HG03095 (cell line): ENCODE data around the gene IGF1R.

ENCODE experiments used
- ATAC-seq: cut with Tn5 transposase; IDR thresholded peaks from one replicate; pipeline ENCODE4 v1.9.1; 2021; ENCODE audit warnings: moderate library complexity; ENCODE audit not compliant: unreplicated experiment

Gene IGF1R

GRCh38 chr15:98723195-98723594, 74.9 kb downstream of the IGF1R start:
- ATAC-seq = no peak

- no peak for ATAC-seq
These were observed 75.7 kb downstream of the IGF1R start for GRCh38 chr15:98724048-98724447.

DNA sequence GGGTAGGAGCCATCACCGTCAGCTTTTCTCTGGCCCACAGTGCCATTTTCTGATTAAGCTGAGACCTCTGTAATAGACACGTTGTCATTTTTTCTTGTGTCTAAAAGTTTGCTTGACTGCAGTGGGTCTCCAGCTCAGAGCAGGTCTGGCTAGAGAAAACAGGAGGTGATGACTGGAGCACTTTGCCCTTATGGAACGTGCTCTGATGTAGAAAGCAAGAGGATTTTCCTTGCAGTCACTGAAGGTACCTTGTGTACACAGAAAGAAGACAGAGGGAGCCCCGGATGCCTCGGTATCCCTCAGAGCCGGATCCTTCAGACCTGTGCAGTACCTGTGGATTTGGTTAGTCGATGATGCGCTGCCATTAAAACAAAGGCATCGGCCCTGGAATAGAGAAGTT, 76.2 kb downstream of the IGF1R start:
- no peak for ATAC-seq

GRCh38 chr15:98725874-98726273, 77.5 kb downstream of the IGF1R start:
- no peak for ATAC-seq

GRCh38 chr15:98727115-98728040, 79.0 kb downstream of the IGF1R start:
- ATAC-seq = no peak

GRCh38 chr15:98728082-98728810, 79.9 kb downstream of the IGF1R start:
- no peak for ATAC-seq

DNA sequence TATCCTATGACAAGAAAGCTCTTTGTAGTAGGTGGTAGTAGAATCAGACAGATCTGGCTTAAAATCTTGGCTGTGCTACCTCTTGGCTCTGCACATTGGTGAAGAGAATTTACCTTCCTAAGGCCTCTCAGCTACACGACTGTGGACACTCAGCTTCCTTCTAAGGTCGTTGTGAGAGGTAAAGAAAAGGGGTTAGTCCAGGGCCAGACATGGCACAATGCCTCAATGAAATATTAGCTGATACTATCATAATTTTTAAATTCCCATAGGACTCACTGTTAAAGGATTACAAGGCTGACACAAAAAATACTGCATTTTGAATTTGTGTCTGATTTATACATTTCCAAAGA, 80.4 kb downstream of the IGF1R start:
- ATAC-seq = no peak

- ATAC-seq = no peak
These were observed 81.2 kb downstream of the IGF1R start for GRCh38 chr15:98729446-98730042.

GRCh38 chr15:98730860-98731711, 82.7 kb downstream of the IGF1R start:
- no peak for ATAC-seq

DNA sequence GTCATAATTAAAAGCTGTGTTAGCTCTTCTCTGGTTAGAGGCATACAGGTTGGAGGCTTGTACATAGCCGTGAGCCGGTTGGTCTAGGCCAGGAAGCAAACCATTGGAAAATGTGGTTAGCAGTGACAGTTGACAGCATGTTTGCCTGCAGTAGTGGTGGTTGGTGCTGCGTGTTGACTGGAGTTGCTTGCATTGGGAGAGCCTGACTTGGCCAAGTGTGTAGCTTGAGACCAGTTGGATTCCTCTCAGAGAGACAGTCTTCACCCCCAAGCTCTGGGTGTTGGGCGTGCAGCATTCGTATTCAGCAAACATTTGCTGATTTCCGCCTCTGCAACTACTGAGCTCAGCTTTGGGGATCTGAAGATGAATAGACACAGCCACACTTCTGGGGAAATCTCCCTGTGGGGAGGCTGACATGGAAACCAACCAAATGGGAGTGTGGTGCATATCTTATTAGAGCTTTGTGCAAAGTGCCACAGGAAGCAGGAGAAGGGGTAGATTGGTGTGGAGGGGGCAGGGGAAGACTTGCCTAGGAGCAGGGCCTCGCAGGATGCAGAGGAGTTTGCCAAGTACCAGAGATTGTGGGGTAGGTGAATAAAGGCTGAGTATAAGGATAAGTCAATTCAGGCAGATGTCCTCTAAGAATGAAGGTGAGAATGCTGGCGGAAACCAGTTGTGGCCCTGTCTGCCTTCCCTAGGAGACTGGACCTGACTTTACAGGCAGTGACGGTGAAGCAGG, 83.5 kb downstream of the IGF1R start:
- ATAC-seq = no peak

DNA sequence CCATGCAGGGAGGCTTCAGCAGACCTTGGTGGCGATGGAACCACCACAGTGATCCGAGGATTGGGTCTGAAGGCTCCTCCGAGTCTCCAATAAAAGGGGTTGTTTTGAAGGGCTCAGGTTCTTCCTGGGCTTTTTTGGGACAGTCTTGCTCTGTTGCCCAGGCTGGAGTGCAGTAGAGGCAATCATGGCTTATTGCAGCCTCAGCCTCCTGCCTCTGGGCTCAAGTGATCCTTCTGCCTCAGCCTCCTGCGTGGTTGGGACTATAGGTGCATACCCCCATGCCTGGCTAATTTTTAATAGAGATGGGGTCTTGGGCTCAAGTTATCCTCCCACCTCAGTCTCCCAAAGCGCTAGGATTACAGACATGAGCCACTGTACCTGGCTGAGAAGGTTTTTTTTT, 84.8 kb downstream of the IGF1R start:
- ATAC-seq = no peak

DNA sequence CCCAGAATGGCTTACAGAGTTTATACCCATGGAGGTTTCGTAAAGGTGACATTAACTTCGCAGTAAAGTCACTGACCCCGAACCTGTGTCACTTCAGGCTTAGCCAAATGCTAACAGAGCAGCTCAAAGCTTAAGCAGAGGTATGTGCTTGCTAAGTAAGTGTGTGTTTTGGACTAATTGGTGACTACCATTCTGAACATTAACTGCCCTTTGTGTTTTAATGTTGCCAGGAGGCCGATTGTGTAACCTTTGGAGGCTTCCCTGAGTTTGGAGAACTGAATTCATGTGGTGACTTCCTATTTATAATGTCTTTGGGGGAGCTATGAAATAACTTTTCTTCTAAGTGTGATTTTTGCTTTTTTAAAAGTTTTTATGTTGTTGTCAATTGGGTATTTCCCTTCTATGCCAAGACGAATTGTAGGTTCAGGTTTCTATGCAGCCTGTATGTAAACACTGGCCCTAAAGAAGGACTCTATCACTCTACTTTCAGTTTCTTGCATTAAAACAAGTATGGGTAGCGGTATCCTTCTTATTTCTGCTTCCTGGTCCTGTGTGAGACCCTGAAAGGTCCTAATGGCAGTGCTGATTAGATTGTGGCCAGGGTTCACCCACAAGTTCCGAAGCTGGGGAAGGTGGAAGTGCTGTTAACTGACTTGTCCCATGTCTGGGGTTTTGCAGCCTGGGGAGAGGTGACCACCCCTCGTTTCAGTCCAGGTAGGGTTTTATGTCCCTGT, 86.3 kb downstream of the IGF1R start:
- ATAC-seq = no peak

DNA sequence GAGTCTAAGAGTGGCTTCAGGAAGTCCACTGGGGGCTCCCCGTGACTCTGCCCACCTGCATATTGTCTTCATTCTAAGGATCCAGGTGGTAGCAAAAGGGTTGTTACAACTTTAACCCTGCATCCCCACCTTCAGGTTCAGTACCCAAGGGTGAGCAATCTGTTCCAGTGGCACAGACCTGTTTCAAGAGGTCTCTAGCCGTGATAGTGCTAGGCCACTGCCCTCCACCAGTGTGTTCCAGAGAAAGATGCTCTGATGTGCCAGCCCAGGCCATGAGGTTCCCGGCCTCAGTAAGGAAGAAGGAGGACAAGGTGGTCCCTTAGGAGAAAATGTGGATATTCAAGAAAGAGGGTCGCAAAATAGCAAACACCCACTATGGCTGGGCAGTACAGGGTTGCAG, 87.0 kb downstream of the IGF1R start:
- no peak for ATAC-seq

GRCh38 chr15:98735895-98736617, 87.7 kb downstream of the IGF1R start:
- no peak for ATAC-seq

- ATAC-seq = no peak
These were observed 88.8 kb downstream of the IGF1R start for GRCh38 chr15:98737159-98737558.

DNA sequence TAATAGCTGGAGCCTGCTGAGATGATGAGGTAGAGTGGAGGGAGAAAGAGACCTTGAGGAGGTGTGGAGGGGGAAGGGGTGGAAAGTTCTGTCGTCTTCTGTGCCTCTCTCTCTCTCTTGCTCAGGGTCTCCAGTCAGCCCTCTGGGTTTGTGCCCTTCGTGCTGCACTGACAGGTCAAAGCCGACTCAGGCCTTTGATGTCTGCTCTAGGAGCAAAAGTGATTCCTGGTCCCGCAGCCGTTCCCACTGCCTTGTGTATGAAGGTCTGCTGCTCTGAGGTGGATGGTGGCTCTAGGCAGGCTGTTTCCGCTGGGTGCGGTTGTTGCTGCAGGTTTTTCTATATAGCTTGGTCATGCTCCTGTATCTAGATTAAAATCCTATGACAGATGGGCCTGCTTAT, 89.4 kb downstream of the IGF1R start:
- ATAC-seq = no peak

DNA sequence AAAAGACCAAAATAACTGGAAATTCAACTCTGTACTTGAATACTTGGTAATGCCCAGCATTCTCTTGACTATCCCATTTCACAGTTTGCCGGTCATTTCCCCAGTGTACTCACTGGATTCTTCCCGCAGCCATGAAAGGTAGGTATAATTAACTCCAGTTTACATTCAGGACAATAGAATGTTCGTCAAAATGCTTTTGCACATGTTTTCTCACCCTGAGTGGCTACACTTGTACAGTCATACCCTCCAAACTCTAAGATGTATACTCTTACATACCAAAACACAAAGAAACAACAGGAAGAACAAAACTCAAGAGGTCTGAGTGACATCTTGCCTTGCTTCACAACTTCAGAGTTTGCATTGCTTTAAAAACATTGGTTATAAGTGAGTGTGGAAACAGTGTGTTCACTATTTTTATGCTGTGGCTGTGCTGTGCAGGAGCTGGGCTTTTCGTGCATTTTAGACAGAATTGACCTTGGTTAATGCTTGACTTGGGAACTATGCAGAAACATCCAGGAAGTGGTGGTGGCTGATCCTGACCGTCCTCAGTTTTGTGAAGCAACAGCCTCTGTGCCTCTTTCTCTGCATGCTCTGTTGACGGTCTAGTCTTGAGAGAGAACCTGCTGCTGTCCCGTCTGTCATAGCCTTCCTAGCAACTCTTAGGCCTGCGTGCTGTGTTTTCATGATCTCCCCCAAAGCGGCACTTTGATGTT, 90.5 kb downstream of the IGF1R start:
- no peak for ATAC-seq

DNA sequence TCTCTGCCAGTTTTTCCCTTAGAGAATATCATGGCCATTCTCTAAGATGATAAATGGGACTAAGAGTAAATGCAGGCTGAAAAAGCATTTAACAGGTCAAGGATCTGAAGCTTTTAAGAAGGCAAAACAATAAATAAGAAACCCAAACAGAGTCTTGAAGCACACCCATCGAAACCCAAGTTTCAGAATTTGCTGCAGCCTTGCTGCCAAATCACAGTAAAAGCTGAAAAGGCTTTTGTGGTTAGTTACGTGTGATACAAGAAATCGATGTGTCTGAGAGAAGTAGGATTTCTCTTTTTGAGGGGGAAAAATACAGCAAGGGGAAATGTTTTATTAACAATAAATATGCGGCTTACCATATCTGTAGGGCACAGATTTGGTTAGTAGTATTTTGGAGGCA, 92.0 kb downstream of the IGF1R start:
- no peak for ATAC-seq
